D721Med (cell line): ENCODE data around the gene EXOSC7.

Experiments used
- DNase-seq: peaks from one replicate; pipeline ENCODE4 v3.0.0; 2011; ENCODE audit warnings: low spot score; ENCODE audit not compliant: insufficient read length
- FAIRE-seq: peaks from 2 replicates; lab custom pipeline; 2011; peaks lifted over from hg19 to GRCh38; lab: Jason Lieb, UNC
- CTCF ChIP-seq: IDR thresholded peaks from 2 replicates; pipeline ENCODE4 v1.5.1; 2012; ENCODE audit warnings: mild to moderate bottlenecking, control low read depth; ENCODE audit not compliant: insufficient read depth; ENCODE audit errors: missing control alignments

EXOSC7 gene

GRCh38 chr3:44954304-44954703, 21.7 kb upstream of the EXOSC7 start:
- no peak for DNase-seq
- FAIRE-seq: no peak
- TF ChIP-seq CTCF: no peak

GRCh38 chr3:44954962-44955361, 21.1 kb upstream of the EXOSC7 start:
- TF ChIP-seq CTCF: no peak
- FAIRE-seq (no peak), DNase-seq (no peak)

- FAIRE-seq (no peak), DNase-seq (no peak)
- TF ChIP-seq CTCF: no peak
Observed at GRCh38 chr3:44955917-44956316, 20.1 kb upstream of the EXOSC7 start.

DNA sequence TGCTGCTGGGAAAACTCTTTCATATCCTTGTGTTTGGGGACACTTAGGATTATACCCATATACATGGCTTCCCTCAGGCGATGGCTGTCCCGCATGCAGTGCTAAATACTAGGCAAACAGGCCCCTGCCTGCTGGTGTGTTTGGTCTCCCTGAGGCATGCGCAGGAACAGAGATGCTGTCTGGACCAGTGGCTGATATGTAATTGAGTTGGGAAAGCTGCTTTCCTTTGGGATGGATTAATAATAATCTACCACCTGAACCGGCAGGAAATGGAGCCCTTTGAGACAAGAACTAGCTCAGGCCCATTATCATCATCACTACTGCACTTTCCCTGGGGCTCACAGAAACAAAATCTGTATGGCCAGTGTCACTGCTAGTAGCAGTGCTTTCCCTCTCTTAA, 18.1 kb upstream of the EXOSC7 start:
- FAIRE-seq: no peak
- TF ChIP-seq CTCF: no peak

GRCh38 chr3:44958386-44958785, 17.7 kb upstream of the EXOSC7 start:
- TF ChIP-seq CTCF: no peak
- FAIRE-seq (no peak), DNase-seq (no peak)

More for the DNA sequence above, 18.1 kb upstream of the EXOSC7 start:
- DNase-seq: no peak

- FAIRE-seq (no peak), DNase-seq (no peak)
- TF ChIP-seq CTCF: no peak
Observed at GRCh38 chr3:44960387-44961026, 15.5 kb upstream of the EXOSC7 start.

GRCh38 chr3:44961888-44962287, 14.2 kb upstream of the EXOSC7 start:
- FAIRE-seq (no peak), DNase-seq (no peak)
- no peak for TF ChIP-seq CTCF
